ENCODE data around the gene OSBP2.

OSBP2 gene

GRCh38 chr22:30822216-30823014 is 127.7 kb downstream of the OSBP2 start:
- no peak for DNase-seq

DNA sequence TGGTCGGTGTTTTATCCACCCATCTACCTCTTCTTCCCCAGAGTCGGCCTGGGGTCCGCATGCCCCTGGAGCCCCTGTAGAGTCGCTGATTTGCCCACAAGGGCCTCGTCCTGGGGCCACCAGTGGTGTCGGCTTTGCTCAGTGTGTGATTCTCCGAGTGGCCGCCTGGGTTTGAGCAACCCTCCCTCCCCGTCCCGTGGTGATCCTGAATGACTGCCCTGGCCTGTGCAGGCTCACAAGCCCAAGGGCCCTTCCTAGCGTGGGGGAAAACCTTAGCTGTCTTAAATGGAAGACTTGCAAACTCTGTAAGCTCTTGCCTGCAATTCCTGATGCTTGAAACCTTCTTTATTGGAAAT is 128.3 kb downstream of the OSBP2 start:
- no peak for DNase-seq

DNA sequence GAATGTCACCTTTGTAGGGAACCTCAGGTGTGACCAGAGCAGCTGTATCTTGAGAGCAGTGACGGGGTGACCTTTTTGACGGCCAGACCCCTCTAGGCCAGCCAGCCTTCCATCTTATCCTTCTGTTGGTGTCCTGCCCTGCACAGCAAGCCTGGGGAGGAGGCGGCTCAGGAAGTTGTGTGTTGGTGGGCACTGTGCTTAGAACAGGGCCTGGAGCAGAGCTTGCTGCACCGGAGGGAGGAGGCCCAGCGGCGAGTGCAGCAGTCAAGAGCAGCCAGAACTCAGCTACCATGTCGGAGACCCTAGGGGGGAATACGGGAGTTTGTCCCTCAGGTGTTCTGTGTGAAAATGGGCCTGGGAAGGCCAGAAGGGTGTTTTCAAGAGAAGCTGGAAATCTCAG is 129.4 kb downstream of the OSBP2 start:
- no peak for DNase-seq

- DNase-seq = no peak
These were observed 130.0 kb downstream of the OSBP2 start for GRCh38 chr22:30824711-30825110.

DNA sequence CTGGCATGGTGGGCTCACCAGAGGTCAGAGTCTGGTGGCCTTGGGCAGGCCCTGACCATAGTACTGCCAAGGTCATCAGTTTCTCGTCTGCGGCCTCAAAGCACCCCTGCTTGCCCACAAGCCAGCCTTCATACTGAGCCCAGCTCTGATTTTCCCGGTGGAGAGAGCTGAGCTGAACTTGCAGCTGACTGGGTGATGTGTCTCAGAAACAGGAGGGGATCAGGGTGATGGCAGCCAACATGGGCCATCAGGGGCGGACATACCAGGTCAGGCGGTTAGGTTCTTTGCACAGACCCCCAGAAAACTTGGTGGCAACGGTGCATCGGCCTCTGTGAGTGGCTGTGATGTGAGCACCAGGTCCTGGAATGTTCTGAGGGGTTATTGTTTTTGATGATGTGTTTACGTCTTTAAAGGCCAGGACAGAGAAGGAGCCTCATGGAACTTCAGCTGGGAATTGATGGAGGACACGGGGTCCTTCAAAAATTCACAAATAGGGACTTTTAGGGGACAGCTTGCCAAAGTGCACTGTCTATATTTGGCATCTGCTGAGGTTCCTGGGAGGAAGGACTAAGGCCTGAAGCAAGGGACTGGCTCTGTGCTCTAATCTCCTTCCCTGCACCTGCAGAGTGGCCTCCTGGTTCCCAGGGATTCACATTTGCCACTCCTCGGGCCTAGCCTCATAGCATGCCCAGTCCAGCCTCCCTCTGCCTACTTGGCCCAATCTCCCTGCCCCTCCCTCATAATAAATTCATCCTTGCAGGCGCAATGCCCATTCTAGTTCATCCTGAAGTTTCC is 131.2 kb downstream of the OSBP2 start:
- DNase-seq = no peak

DNA sequence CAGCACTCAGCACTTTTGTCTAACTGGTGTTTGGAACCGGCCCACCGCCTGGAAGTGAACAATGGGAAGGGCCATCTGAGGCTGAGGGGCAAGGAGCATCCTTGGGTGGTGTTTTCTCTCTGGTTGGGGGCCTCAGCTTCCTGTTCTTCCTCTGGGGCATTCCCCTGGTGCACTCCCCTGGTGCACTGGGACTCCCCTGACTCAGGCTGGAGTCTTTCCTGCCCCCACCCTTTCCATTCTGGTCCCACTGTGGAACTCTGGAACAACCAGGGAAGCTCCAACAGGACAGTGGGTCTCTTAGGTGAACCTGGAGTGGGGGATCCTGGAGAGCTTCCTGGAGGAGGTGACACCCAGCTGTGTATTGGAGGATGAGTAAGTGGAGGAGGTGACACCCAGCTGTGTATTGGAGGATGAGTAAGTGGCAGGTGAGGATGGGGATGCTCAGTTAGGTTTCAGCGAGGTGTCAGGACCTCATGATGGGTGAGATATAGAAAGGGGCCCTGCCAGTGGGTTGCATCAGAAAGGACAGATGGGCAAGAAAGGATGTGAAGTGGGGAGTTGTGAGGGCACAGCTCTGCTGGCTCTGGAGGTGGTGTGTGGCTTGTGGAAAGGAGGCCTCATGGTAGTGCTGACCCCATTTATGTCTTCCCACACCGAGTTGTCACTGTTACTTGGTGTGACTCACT is 132.1 kb downstream of the OSBP2 start:
- DNase-seq = no peak

- no peak for DNase-seq
These were observed 133.0 kb downstream of the OSBP2 start for GRCh38 chr22:30827646-30828045.

DNA sequence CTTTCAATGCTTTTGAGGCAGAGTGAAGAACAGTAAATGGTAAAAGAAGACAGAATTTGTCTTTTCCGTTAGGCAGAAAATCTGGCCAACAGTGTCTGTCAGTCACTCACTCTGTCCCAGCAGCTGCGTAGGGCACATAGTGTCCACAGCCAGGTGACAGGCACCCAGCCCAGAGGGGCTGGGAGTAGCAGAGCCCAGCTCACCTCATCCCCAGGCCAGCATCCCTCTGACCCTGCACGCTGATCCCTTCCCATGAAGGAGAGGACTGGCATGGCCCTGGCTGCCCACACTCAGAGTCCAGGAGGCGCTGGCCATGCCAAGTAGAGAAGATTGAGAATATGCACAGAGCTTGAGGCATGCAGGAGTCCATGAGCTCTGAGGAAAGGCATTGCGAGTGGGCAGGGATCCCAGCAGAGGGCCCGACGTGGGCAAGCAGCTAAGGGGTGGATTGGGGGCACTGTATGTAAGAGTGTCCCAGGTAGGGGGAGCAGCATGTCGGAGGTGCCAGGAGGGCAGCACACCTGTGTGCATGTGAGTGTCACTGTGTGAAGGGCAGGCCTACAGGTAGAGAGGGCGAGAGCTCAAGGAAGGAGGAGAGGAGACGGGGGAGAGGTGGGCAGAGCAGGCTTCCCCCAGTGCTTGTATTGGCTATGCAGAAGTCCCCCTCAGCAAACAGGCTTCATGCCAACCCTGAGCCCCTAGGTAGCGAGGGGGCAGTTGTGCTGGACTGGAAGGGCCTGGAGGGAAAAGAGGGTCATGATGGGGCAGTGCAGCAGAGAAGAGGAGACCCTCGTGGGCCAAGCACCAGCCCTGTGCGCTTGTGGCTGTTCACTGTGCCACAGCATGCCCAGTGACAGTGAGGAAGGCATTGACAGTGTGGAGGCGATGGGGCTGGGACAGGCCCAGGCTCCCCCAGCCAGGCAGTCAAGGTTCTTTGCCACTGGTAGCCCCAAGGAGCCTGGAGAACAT is 133.8 kb downstream of the OSBP2 start:
- no peak for DNase-seq

- no peak for DNase-seq
These were observed 135.4 kb downstream of the OSBP2 start for GRCh38 chr22:30829901-30830550.

- no peak for DNase-seq
These were observed 136.2 kb downstream of the OSBP2 start for GRCh38 chr22:30830907-30831306.

GRCh38 chr22:30832407-30832987 is 137.8 kb downstream of the OSBP2 start:
- no peak for DNase-seq

- no peak for DNase-seq
These were observed 138.6 kb downstream of the OSBP2 start for GRCh38 chr22:30833322-30833721.

DNA sequence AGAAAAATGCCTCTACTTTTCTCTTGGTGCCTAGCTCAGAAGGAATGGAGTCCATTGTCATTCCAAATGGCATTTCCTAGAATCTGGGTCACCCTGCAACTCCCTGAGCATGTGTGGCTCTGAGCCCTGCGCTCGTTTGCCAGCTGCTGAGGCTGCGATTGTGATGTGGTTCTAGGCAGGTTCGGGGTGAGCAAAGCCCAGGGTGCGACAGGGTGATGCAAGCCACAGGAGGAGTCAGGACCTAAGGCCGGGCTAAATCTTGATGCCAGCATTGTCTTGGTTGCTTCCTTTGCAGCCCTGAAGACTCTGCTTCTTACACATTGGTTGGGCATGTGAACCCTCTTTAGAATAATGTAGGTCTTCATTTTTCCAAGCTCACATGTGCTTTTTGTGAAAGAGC is 142.9 kb downstream of the OSBP2 start:
- DNase-seq = no peak

DNA sequence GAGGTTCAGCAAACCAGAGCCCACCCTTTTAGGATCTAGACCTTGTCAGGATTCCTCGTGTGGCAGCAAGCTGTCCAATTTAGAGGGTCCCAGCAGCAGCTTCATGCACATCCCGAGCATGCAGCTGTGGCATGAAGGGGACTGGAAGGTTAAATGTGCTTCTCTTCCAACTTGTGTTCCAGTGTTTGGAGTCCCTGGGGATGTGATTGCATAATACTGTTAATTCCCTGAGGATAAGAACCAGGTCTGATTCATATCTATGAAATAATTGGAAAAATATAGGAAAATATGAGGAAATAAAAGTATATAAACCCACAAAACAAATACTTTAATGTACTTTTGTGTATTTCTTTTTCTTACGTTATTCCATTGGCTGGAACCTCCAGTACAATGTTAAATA is 143.4 kb downstream of the OSBP2 start:
- DNase-seq = no peak

GRCh38 chr22:30841273-30841672 is 146.6 kb downstream of the OSBP2 start:
- DNase-seq = no peak

GRCh38 chr22:30843245-30843644 is 148.6 kb downstream of the OSBP2 start:
- DNase-seq = no peak

DNA sequence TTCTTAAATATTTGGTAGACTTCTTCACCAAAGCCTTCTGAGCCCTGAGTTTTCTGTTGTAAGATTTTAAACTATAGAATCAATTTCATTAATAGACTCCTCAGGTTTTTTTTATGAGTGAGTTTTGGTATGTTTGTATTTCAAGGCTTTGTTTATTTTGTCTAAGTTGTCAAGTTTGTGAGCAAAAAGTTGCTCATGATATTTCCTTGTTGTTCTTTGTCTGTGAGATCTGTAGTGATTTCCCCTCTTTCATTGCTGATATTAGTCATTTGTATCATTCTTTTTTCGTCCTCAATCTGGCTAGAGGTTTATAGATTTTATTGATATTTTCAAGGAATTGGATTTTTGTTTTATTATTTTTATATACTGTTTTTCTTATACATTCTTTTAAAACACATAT is 152.9 kb downstream of the OSBP2 start:
- no peak for DNase-seq

GRCh38 chr22:30855266-30855665 is 160.6 kb downstream of the OSBP2 start:
- no peak for DNase-seq

DNA sequence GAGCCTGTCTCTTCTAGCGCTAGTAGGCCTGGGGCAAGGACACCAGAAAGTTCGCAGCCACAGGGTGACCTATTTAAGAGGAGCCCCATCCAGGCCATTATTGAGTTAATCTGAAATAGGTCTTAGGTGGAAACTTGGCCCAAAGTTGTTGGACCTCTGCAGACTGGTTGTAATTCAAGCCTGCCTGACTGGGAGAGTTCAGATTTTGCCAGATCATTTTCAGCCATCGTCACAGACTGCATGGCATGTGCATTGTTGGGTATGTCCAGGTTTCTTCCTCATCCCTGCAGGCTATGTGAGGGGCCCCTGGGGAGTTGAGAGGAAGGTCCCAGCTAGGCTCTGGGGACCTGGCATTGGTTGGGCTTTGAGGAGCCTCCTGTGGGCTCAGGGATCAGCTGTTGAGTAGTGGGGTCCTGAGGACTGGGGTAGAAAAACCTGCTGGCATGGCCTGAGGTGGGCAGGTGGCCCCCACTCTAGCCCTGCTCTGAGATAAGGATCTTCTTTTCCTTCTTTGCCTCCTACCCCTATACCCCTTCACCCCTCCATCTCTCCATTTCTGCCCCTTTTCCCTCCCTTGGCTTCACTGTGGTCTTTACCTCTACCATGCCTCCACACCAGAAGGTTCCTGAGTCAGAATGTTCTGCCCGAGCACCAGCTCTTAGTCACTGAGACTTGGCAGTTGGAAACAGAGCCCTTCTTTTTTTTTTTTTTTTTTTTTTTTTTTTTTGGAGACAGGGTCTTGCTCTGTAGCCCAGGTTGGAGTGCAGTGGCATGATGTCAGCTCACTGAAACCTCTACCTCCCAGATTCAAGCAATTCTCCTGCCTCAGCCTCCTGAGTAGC is 161.2 kb downstream of the OSBP2 start:
- no peak for DNase-seq

- no peak for DNase-seq
These were observed 162.2 kb downstream of the OSBP2 start for GRCh38 chr22:30856741-30857502.

Data from CD4-positive, alpha-beta T cell treated with Interleukin-4 for 1 hour (primary cell).